ENCODE results near the gene RANBP10.
"Not testable (repeated sequence)": the region's sequence is repeated elsewhere in the genome, so short reads cannot be mapped to it uniquely, and the experiment has no call there.

The RANBP10 gene

GRCh38 chr16:67775273-67775672 lies 31.1 kb downstream of the RANBP10 start:
- no peak for DNase-seq

- DNase-seq, result no peak
These were observed 31.9 kb downstream of the RANBP10 start for GRCh38 chr16:67774457-67774853.

- no peak for DNase-seq
These were observed 32.5 kb downstream of the RANBP10 start for GRCh38 chr16:67773569-67774456.

- DNase-seq, result no peak
These were observed 33.3 kb downstream of the RANBP10 start for GRCh38 chr16:67773099-67773498.

- DNase-seq, result no peak
These were observed 35.9 kb downstream of the RANBP10 start for GRCh38 chr16:67770346-67770991.

- DNase-seq, result no peak
These were observed 38.4 kb downstream of the RANBP10 start for GRCh38 chr16:67767953-67768352.

GRCh38 chr16:67766291-67766690 lies 40.1 kb downstream of the RANBP10 start:
- no peak for DNase-seq

GRCh38 chr16:67764158-67764667 lies 42.1 kb downstream of the RANBP10 start:
- no peak for DNase-seq

GRCh38 chr16:67763066-67763465 lies 43.3 kb downstream of the RANBP10 start:
- no peak for DNase-seq

- DNase-seq, result no peak
These were observed 44.0 kb downstream of the RANBP10 start for GRCh38 chr16:67762385-67762784.

GRCh38 chr16:67761924-67762323 lies 44.4 kb downstream of the RANBP10 start:
- no peak for DNase-seq

GRCh38 chr16:67760956-67761230 lies 45.5 kb downstream of the RANBP10 start:
- no peak for DNase-seq

GRCh38 chr16:67760206-67760955 lies 46.0 kb downstream of the RANBP10 start:
- no peak for DNase-seq

- no peak for DNase-seq
These were observed 47.4 kb downstream of the RANBP10 start for GRCh38 chr16:67758966-67759365.

GRCh38 chr16:67758006-67758405 lies 48.4 kb downstream of the RANBP10 start:
- DNase-seq, result no peak

- DNase-seq, result no peak
These were observed 53.7 kb downstream of the RANBP10 start for GRCh38 chr16:67752641-67753040.

GRCh38 chr16:67751331-67751730 lies 55.0 kb downstream of the RANBP10 start:
- not testable (repeated sequence) for DNase-seq

- no peak for DNase-seq
These were observed 55.9 kb downstream of the RANBP10 start for GRCh38 chr16:67750466-67750865.

- no peak for DNase-seq
These were observed 56.8 kb downstream of the RANBP10 start for GRCh38 chr16:67749436-67750078.

- DNase-seq, result no peak
These were observed 57.5 kb downstream of the RANBP10 start for GRCh38 chr16:67748834-67749233.

- no peak for DNase-seq
These were observed 59.5 kb downstream of the RANBP10 start for GRCh38 chr16:67746846-67747245.

GRCh38 chr16:67741118-67741517 lies 65.2 kb downstream of the RANBP10 start:
- no peak for DNase-seq

- DNase-seq, result no peak
These were observed 66.0 kb downstream of the RANBP10 start for GRCh38 chr16:67740391-67740790.
